Central memory CD8-positive, alpha-beta T cell (primary cell): ENCODE results near the gene CGA.

ENCODE experiments used
- ATAC-seq: fragments of 150-1000 bp; cut with Tn5 transposase; replicated peaks from 2 replicates; pipeline ENCODE4 v1.10.0; 2022; ENCODE audit warnings: mild to moderate bottlenecking, moderate FRiP score, moderate number of reproducible peaks; ENCODE audit not compliant: poor library complexity, severe bottlenecking; ENCODE audit errors: extremely low read depth
- DNase-seq, 2 donors: peaks; one replicate each; pipeline ENCODE4 v3.0.0; 2021; ENCODE audit warnings: low spot score in 2 of 2
- H3K27ac Mint-ChIP-seq: one replicate; pipeline ENCODE4 v1.8.0; 2022; ENCODE audit warnings: low read depth, mild to moderate bottlenecking, moderate library complexity, mixed read lengths
- H3K27me3 Mint-ChIP-seq: one replicate; pipeline ENCODE4 v1.8.0; 2022; ENCODE audit warnings: mixed read lengths
- H3K36me3 Mint-ChIP-seq: one replicate; pipeline ENCODE4 v1.8.0; 2022; ENCODE audit warnings: mild to moderate bottlenecking, moderate library complexity, mixed read lengths; ENCODE audit not compliant: insufficient read depth
- H3K4me1 Mint-ChIP-seq: one replicate; pipeline ENCODE4 v1.8.0; 2022; ENCODE audit warnings: mixed read lengths
- H3K4me3 Mint-ChIP-seq: one replicate; pipeline ENCODE4 v1.8.0; 2022; ENCODE audit warnings: mild to moderate bottlenecking, moderate library complexity, mixed read lengths
- H3K9me3 Mint-ChIP-seq: one replicate; pipeline ENCODE4 v1.8.0; 2022; ENCODE audit warnings: mixed read lengths

Gene CGA

DNA sequence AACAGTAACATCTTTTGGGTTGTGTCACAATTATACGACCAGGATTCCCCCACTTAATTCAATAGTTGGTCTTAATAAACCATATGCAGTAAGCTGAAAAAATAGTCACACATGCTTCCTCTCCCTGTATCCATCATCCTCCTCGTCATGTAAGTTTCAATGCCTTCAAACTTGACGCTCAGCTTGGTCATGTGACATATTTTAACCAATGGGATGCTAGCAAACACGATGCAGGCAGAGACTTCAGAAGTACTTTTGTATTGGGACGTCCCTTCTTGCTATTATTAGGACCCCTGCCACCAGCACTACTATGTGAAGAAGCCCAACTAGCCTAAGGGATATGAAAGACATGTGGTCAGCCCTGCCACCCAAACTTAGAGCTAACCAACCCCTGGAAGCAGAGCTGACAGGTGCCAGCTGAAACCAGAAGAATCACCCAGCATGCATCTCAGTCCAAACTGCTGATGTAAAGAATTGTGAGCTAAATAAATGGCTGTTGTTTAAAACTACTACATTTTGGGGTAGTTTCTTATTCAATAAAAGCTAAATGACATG lies 49.3 kb downstream of the CGA start:
- no peaks in the 10 kb centered on the region for H3K9me3 Mint-ChIP-seq
- no peaks in the 10 kb centered on the region for H3K4me1 Mint-ChIP-seq
- H3K27me3 Mint-ChIP-seq: peaks cover 56% of the 10 kb centered on the region
- H3K4me3 Mint-ChIP-seq: no peak overlapping the region
- H3K27ac Mint-ChIP-seq: no peak overlapping the region
- DNase-seq (no peak), ATAC-seq (no peak)
- no peaks in the 10 kb centered on the region for H3K36me3 Mint-ChIP-seq

DNA sequence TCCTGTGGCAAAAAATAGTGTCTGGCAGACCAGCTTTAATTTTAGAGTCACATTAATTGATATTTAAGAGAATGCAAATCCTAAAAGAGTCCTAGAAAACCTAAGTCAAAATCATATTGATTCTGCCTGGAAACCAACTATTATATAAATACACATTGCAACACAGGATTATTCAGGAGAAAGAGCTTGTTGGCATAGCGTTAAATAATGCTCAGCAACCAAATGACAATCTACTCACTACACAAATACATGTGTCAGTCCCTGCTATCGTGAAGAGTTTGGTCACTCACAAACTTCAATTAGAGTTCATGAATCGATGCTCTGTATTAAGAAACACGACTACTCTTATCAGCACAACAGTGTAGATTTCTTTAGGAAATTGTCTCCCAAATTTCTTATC lies 54.2 kb downstream of the CGA start:
- Mint-ChIP-seq H3K4me1 (no peaks in the 10 kb centered on the region), H3K9me3 (no peaks in the 10 kb centered on the region), H3K36me3 (no peaks in the 10 kb centered on the region), H3K4me3 (no peak overlapping the region), H3K27ac (no peak overlapping the region), H3K27me3 (peaks cover 78% of the 10 kb centered on the region)
- ATAC-seq (no peak), DNase-seq (no peak)
